Measurements from ENCODE around the gene MITF.

The MITF gene

DNA sequence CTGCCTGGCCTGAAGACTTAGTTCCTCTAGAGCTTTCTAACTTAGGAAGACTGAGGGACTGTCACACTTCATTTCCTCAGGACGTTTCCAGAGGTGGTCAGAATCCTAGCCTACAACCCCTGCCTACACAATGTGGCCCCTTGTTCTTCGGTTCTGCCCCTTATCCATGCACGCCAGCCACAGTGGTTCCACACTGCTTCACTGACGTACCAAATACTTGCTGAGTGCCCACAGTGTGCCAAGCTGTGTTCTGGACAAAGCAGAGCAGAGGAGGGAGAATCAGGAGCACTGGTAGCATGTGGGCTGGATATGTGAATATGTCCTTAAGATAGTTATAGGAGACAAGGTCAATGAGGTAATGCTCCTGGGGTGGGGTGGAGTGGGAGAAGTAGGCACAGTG, 189.8 kb downstream of the MITF start:
- no peak overlapping the region for H3K4me3 ChIP-seq (ENCODE audit: low read depth, low read length)
- DNase-seq (ENCODE audit: low read depth): no peak
- TF ChIP-seq, protein P1, sequence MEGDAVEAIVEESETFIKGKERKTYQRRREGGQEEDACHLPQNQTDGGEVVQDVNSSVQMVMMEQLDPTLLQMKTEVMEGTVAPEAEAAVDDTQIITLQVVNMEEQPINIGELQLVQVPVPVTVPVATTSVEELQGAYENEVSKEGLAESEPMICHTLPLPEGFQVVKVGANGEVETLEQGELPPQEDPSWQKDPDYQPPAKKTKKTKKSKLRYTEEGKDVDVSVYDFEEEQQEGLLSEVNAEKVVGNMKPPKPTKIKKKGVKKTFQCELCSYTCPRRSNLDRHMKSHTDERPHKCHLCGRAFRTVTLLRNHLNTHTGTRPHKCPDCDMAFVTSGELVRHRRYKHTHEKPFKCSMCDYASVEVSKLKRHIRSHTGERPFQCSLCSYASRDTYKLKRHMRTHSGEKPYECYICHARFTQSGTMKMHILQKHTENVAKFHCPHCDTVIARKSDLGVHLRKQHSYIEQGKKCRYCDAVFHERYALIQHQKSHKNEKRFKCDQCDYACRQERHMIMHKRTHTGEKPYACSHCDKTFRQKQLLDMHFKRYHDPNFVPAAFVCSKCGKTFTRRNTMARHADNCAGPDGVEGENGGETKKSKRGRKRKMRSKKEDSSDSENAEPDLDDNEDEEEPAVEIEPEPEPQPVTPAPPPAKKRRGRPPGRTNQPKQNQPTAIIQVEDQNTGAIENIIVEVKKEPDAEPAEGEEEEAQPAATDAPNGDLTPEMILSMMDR (conservative IDR thresholded peaks at IDR 0.05; ENCODE audit: low read depth, low read length): no peak

DNA sequence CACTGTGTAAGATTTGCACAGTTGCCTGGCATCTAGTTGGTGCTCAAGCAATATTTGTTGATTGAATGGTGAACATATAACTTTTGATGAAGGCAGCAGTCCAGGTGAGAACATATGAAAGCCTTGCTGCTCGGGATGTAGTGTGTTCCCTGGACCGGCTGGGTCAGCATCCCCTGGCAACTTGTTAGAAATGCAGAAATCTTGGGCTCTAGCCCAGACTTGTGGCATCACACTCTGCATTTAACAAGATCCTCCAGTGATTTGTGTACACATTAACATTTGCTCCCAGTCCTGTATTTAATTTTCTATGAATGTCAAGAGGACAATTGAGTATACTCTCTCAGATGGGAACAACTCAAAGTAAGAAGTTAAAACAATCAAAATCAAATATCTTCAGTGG, 191.3 kb downstream of the MITF start:
- TF ChIP-seq, protein P1 (conservative IDR thresholded peaks at IDR 0.05; ENCODE audit: low read depth, low read length): no peak
- no peak overlapping the region for H3K4me3 ChIP-seq (ENCODE audit: low read depth, low read length)
- DNase-seq (ENCODE audit: low read depth): no peak

DNA sequence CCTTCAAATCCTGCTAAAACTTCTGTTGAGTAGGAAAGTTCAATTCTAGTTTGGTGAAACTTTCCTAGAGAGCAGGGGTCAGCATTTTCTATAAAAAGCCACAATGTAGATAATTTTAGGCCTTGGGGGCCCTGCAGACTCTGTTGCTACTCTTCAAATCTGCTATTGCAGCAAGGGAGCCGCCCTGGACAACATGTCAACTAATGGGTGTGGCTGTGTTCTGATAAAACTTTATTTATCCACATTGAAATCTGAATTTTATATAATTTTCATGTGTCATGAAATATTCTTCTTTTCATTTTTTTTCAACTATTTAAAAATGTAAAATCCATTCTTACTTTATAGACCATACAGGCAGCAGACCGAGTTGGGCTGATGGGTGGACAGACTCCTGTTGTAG, 192.8 kb downstream of the MITF start:
- TF ChIP-seq, protein P1 (conservative IDR thresholded peaks at IDR 0.05; ENCODE audit: low read depth, low read length): no peak
- DNase-seq (ENCODE audit: low read depth): no peak

DNA sequence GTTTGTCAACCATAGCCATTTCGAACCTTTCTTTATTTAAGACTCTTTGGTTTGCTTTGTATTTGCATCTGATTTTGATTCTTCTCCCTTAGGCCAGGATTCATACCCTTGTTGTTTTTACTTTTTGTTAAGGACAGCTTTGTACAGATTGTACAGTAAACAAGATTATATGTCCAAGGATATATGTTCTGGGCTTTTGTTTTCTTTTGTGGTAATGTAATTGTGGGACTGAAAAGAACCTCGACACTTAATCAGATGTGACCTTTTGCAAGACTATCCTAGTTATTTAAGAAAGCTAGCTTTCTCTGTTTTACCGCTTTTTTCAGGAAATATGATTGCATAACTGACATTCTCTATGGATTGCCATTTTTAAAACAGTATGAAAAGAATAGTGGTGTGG, 193.2 kb downstream of the MITF start:
- TF ChIP-seq, protein P1 (conservative IDR thresholded peaks at IDR 0.05; ENCODE audit: low read depth, low read length): no peak
- no peak overlapping the region for H3K4me3 ChIP-seq (ENCODE audit: low read depth, low read length)
- peak; percentile 44 for DNase-seq (ENCODE audit: low read depth)

More for the DNA sequence above, 192.8 kb downstream of the MITF start:
- H3K4me3 ChIP-seq (ENCODE audit: low read depth, low read length): no peak overlapping the region

DNA sequence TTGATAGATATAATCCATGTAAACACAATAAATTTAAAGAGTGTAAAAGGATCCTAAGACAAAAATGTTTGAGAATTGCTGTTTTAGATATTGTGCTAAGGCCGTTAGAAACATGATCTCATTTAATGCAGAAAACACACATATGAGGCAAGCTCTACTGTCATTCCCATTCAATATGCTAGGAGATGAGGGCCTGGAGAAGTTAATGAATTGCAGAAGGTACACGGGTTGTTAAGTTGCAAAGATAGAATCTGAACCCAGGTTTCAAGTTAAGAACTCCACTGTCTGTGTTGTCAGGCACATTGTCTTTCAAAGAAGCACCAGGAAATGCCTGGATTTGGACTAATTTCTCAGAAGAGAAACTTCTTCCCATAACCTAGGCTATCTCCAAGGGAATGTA, 195.1 kb downstream of the MITF start:
- TF ChIP-seq, protein P1 (conservative IDR thresholded peaks at IDR 0.05; ENCODE audit: low read depth, low read length): no peak
- no peak for DNase-seq (ENCODE audit: low read depth)
- H3K4me3 ChIP-seq (ENCODE audit: low read depth, low read length): no peak overlapping the region

DNA sequence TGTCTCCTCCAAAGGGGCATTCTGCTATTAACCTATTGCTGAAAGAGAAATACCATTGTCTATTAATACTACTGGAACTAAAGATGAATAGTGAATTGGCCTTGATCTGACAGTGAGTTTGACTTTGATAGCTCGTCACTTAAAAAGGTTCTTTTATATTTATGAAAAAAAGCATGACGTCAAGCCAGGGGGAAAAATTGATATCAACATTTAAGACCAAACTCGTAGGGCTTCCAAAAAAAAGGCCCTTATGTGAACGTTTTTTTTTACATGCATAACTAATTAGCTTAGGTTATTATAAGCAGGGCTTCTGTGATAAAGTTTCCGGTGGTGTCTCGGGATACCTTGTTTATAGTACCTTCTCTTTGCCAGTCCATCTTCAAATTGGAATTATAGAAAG, 197.0 kb downstream of the MITF start:
- DNase-seq (ENCODE audit: low read depth): no peak
- H3K4me3 ChIP-seq (ENCODE audit: low read depth, low read length): no peak overlapping the region
- TF ChIP-seq, protein P1 (conservative IDR thresholded peaks at IDR 0.05; ENCODE audit: low read depth, low read length): no peak

DNA sequence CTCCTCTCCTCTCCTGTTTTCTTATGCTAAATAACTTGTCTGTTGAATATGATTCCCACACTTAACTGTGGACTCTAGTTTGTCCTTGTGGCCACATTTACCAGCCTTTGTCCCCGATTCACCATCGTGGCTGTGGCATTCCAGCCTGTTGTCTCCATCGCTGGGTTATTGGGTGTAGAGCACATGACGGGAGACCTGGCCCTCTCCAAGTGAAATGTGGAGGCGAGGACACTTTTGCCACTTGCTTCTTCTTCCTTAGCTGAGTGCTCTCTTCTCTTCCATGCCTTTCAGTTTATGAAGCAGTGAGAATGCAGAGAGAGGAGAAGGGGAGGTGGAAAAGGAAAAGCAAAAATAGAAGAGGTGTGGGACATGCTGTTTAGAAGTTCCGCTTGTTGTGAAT, 198.8 kb downstream of the MITF start:
- no peak for DNase-seq (ENCODE audit: low read depth)
- TF ChIP-seq, protein P1 (conservative IDR thresholded peaks at IDR 0.05; ENCODE audit: low read depth, low read length): no peak
- H3K4me3 ChIP-seq (ENCODE audit: low read depth, low read length): no peak overlapping the region
